SK-N-SH (cell line): ENCODE measurements around the gene KCNJ2. TPM values are rescaled to one million over a fixed set of nuclear protein-coding genes. Genes with fewer than 3 reads are reported as not detected.

Experiments
- CTCF ChIA-PET: fragments of 300-600, 350-600 bp; formaldehyde crosslinking; extraction: SDS; loops from one replicate; lab custom pipeline; 2021; lab: Yijun Ruan, JAX
- POLR2A ChIA-PET: fragments of 350-600 bp; sonication (Branson Sonifier 250); formaldehyde crosslinking; extraction: SDS; loops from one replicate; lab custom pipeline; 2020; ENCODE audit warnings: antibody characterized with exemption, inconsistent platforms; lab: Yijun Ruan, JAX
- DNase-seq: peaks from one replicate; pipeline ENCODE4 v3.0.0; 2012
- H2AFZ ChIP-seq: fragments of 200-600 bp; sonication (generic); 2 replicates; pipeline ENCODE4 v1.8.1; 2016; ENCODE audit warnings: antibody characterized with exemption, mild to moderate bottlenecking, low read depth
- H3F3A ChIP-seq: fragments of 200-600 bp; sonication (generic); replicated peaks from 2 replicates; pipeline ENCODE3; 2016; ENCODE audit warnings: antibody characterized with exemption, mild to moderate bottlenecking; ENCODE audit not compliant: insufficient read depth
- H3K27ac ChIP-seq, 2 experiments: fragments of 200-500 bp in 1 of 2; fragments of 200-600 bp in 1 of 2; sonication (Bioruptor generic) in 1 of 2; sonication (generic), shearing (Covaris generic) in 1 of 2; 2 replicates each; pipeline versions ENCODE4 v1.5.1 to v1.6.1; 2014 to 2016; ENCODE audit warnings: low read depth in 2 of 2, inconsistent platforms in 1 of 2, low read length in 1 of 2, mild to moderate bottlenecking in 1 of 2, mixed read lengths in 1 of 2
- H3K27me3 ChIP-seq: fragments of 200-600 bp; sonication (generic), shearing (Covaris generic); 2 replicates; pipeline ENCODE4 v1.6.1; 2016; ENCODE audit warnings: mixed run types; ENCODE audit not compliant: insufficient read depth
- H3K36me3 ChIP-seq, 2 experiments: fragments of 200-500 bp in 1 of 2; fragments of 200-600 bp in 1 of 2; sonication (Bioruptor generic) in 1 of 2; sonication (generic) in 1 of 2; replicated peaks in 1 of 2; 2 replicates each; pipeline versions ENCODE3 to v1.5.1; 2014 to 2016; ENCODE audit warnings: low read length in 1 of 2, mild to moderate bottlenecking in 1 of 2; ENCODE audit not compliant: insufficient read depth in 2 of 2, control insufficient read depth in 1 of 2
- H3K4me1 ChIP-seq, 2 experiments: fragments of 200-500 bp in 1 of 2; fragments of 200-600 bp in 1 of 2; sonication (Bioruptor generic) in 1 of 2; sonication (generic), shearing (Covaris generic) in 1 of 2; 2 replicates each; pipeline versions ENCODE4 v1.5.1 to v1.6.1; 2014 to 2016; ENCODE audit warnings: low read depth in 1 of 2, low read length in 1 of 2, mixed run types in 1 of 2; ENCODE audit not compliant: insufficient read depth in 2 of 2, control insufficient read depth in 1 of 2
- H3K4me2 ChIP-seq: fragments of 200-600 bp; sonication (generic), shearing (Covaris generic); 2 replicates; pipeline ENCODE4 v1.6.1; 2017; ENCODE audit warnings: mixed run types
- H3K4me3 ChIP-seq, 2 experiments: fragments of 200-500 bp in 1 of 2; fragments of 200-600 bp in 1 of 2; sonication (Bioruptor generic) in 1 of 2; sonication (generic), shearing (Covaris generic) in 1 of 2; 2 replicates each; pipeline versions ENCODE4 v1.5.1 to v1.8.1; 2014 to 2016; ENCODE audit warnings: low read depth in 2 of 2, inconsistent platforms in 1 of 2, low read length in 1 of 2, mild to moderate bottlenecking in 1 of 2, mixed read lengths in 1 of 2, moderate library complexity in 1 of 2
- H3K79me2 ChIP-seq: fragments of 200-600 bp; sonication (generic); 2 replicates; pipeline ENCODE4 v1.8.1; 2017; ENCODE audit warnings: mild to moderate bottlenecking; ENCODE audit not compliant: insufficient read depth
- H3K9ac ChIP-seq: fragments of 200-600 bp; sonication (generic); 2 replicates; pipeline ENCODE4 v1.6.1; 2017; ENCODE audit warnings: mixed run types
- H3K9me2 ChIP-seq: fragments of 200-600 bp; sonication (generic); 2 replicates; pipeline ENCODE4 v1.6.1; 2017; ENCODE audit warnings: mixed run types
- H3K9me3 ChIP-seq: fragments of 200-600 bp; sonication (generic); 2 replicates; pipeline ENCODE4 v1.6.1; 2017; ENCODE audit warnings: mixed run types, mild to moderate bottlenecking, moderate library complexity
- H4K20me1 ChIP-seq: fragments of 200-600 bp; sonication (generic); 2 replicates; pipeline ENCODE4 v1.6.1; 2017; ENCODE audit warnings: mild to moderate bottlenecking, mixed run types; ENCODE audit not compliant: insufficient read depth
- ELF1 ChIP-seq: IDR thresholded peaks from 2 replicates; pipeline ENCODE4 v1.4.0; 2012
- EZH2phosphoT487 ChIP-seq: fragments of 200-600 bp; sonication (generic); IDR thresholded peaks from 2 replicates; pipeline ENCODE4 v1.6.1; 2017; ENCODE audit warnings: low read depth, mixed run types, mild to moderate bottlenecking, antibody characterized with exemption, moderate library complexity, borderline replicate concordance
- FOSL2 ChIP-seq: IDR thresholded peaks from 2 replicates; pipeline ENCODE4 v1.4.0; 2012; ENCODE audit warnings: low read depth, mild to moderate bottlenecking, moderate library complexity, borderline replicate concordance
- FOXJ3 ChIP-seq: sonication (generic); formaldehyde crosslinking; IDR thresholded peaks from 2 replicates; pipeline ENCODE4 v1.5.1; 2020; ENCODE audit warnings: mild to moderate bottlenecking, missing genetic modification reagents
- GATA2 ChIP-seq: sonication (generic); formaldehyde crosslinking; IDR thresholded peaks from 2 replicates; pipeline ENCODE4 v1.5.0; 2020; ENCODE audit warnings: mild to moderate bottlenecking, missing genetic modification reagents
- JUND ChIP-seq: IDR thresholded peaks from 2 replicates; pipeline ENCODE4 v1.4.0; 2012
- MAX ChIP-seq: IDR thresholded peaks from 2 replicates; pipeline ENCODE4 v1.4.0; 2012; ENCODE audit warnings: low read depth
- NFIC ChIP-seq: IDR thresholded peaks from 2 replicates; pipeline ENCODE4 v1.4.0; 2012; ENCODE audit warnings: borderline replicate concordance
- PBX3 ChIP-seq: IDR thresholded peaks from 2 replicates; pipeline ENCODE4; 2012
- POLR2AphosphoS5 ChIP-seq: IDR thresholded peaks from 2 replicates; pipeline ENCODE4 v1.6.1; 2012; ENCODE audit warnings: low read depth, low read length
- RCOR1 ChIP-seq: fragments of 150-350 bp; IDR thresholded peaks from 2 replicates; pipeline ENCODE4 v1.6.1; 2017; ENCODE audit warnings: antibody characterized with exemption, low read length
- REST ChIP-seq: IDR thresholded peaks from 2 replicates; pipeline ENCODE4 v1.6.1; 2012; ENCODE audit warnings: mild to moderate bottlenecking, low read depth, low read length, moderate library complexity
- RFX5 ChIP-seq: IDR thresholded peaks from 2 replicates; pipeline ENCODE4 v1.6.1; 2012; ENCODE audit warnings: mild to moderate bottlenecking, improper control_type of control experiment, low read length
- RXRA ChIP-seq: IDR thresholded peaks from 2 replicates; pipeline ENCODE4 v1.4.0; 2012; ENCODE audit warnings: low read depth, mild to moderate bottlenecking, borderline replicate concordance
- SIN3A ChIP-seq: IDR thresholded peaks from 2 replicates; pipeline ENCODE4 v1.6.1; 2012; ENCODE audit warnings: low read depth, mild to moderate bottlenecking, low read length, moderate library complexity, borderline replicate concordance
- SMC3 ChIP-seq: IDR thresholded peaks from 2 replicates; pipeline ENCODE4 v1.6.1; 2012; ENCODE audit warnings: low read depth, low read length, improper control_type of control experiment
- TAF1 ChIP-seq: IDR thresholded peaks from 2 replicates; pipeline ENCODE4 v1.6.1; 2012; ENCODE audit warnings: low read depth, mild to moderate bottlenecking, low read length, moderate library complexity, borderline replicate concordance
- TEAD4 ChIP-seq: IDR thresholded peaks from 2 replicates; pipeline ENCODE4 v1.4.0; 2012; ENCODE audit warnings: mild to moderate bottlenecking, borderline replicate concordance; ENCODE audit not compliant: insufficient read depth
- USF1 ChIP-seq: IDR thresholded peaks from 2 replicates; pipeline ENCODE4 v1.4.0; 2012; ENCODE audit warnings: low read depth, borderline replicate concordance
- whole genome bisulfite sequencing: methylation state at CpG from one replicate; pipeline ENCODE4 v1.1.6; 2017; ENCODE audit warnings: low lambda C conversion rate; 5-methylcytosine and 5-hydroxymethylcytosine counted together
- polyA plus RNA-seq, 3 experiments: library from polyadenylated mRNA; depleted of rRNA; stranded (reverse); fragments of >200 nt; gene quantifications; 2 replicates each; pipeline ENCODE4 v1.2.3, GENCODE V29; 2012

KCNJ2 gene
- polyA plus RNA-seq, 1 of the 3 experiments (the other 2 are of a cell fraction), result 0.21 TPM

GRCh38 chr17:70208080-70208794, 38.9 kb downstream of the KCNJ2 start:
- H3K9me2 ChIP-seq, result no peaks in the 10 kb centered on the region

GRCh38 chr17:70208825-70209555, 39.7 kb downstream of the KCNJ2 start:
- no peak overlapping the region for H3K27ac ChIP-seq
- POLR2A ChIA-PET, result no interaction called here
- H4K20me1 ChIP-seq, result no peaks in the 10 kb centered on the region
- H2AFZ ChIP-seq, result no peak overlapping the region
- DNase-seq, result no peak
- no peaks in the 10 kb centered on the region for H3F3A ChIP-seq
- 53% methylated on average over 6 of the region's 6 CpGs for WGBS
- H3K4me1 ChIP-seq, result no peaks in the 10 kb centered on the region
- CTCF ChIA-PET, result interaction anchor here (1.0 to 1.6 kb wide), 3 partner anchors 37 to 343 kb away, joined by 3 read pairs; no protein-coding TSS in a partner anchor
- H3K9ac ChIP-seq, result no peak overlapping the region
- no peaks in the 10 kb centered on the region for H3K9me3 ChIP-seq
- no peak overlapping the region for H3K4me3 ChIP-seq
- H3K36me3 ChIP-seq, result no peaks in the 10 kb centered on the region
- TF ChIP-seq NFIC, result no peak
- no peak for TF ChIP-seq FOXJ3 (CRISPR knock-in tag)
- no peak for TF ChIP-seq EZH2phosphoT487
- TF ChIP-seq RCOR1, result no peak
- TF ChIP-seq JUND, result no peak
- no peak for TF ChIP-seq FOSL2
- no peak for TF ChIP-seq USF1
- no peak for TF ChIP-seq MAX
- TF ChIP-seq PBX3, result no peak
- TF ChIP-seq TEAD4, result no peak
- no peak for TF ChIP-seq ELF1
- TF ChIP-seq POLR2AphosphoS5, result no peak
- TF ChIP-seq REST, result no peak
- TF ChIP-seq TAF1, result no peak
- TF ChIP-seq SIN3A, result no peak
- TF ChIP-seq RFX5, result no peak
- no peak for TF ChIP-seq SMC3
- no peak for TF ChIP-seq RXRA
- H3K27me3 ChIP-seq, result no peaks in the 10 kb centered on the region
- H3K79me2 ChIP-seq, result no peaks in the 10 kb centered on the region
- no peaks in the 10 kb centered on the region for H3K9me2 ChIP-seq
- no peak overlapping the region for H3K4me2 ChIP-seq

More at GRCh38 chr17:70208080-70208794, 38.9 kb downstream of the KCNJ2 start:
- Histone ChIP-seq H3K4me1 (no peaks in the 10 kb centered on the region), H3K36me3 (no peaks in the 10 kb centered on the region), H4K20me1 (no peaks in the 10 kb centered on the region), H3K4me2 (no peak overlapping the region), H3F3A (no peaks in the 10 kb centered on the region), H3K27me3 (no peaks in the 10 kb centered on the region), H3K9me3 (no peaks in the 10 kb centered on the region), H3K4me3 (no peak overlapping the region), H3K27ac (no peak overlapping the region), H3K9ac (no peak overlapping the region), H2AFZ (no peak overlapping the region)
- 71% methylated on average over 7 of the region's 7 CpGs for WGBS
- POLR2A ChIA-PET, result no interaction called here
- no peak for DNase-seq
- TF ChIP-seq GATA2 (CRISPR knock-in tag) (no peak), MAX (no peak)
- TF ChIP-seq, all 33 proteins: peak for 0
- H3K79me2 ChIP-seq, result no peaks in the 10 kb centered on the region
- CTCF ChIA-PET, result interaction anchor here (1.2 kb wide), 1 partner anchor 344 kb away, joined by 3 read pairs; no protein-coding TSS in a partner anchor
